Measurements from ENCODE around the gene CARS1. TPM values are rescaled to one million over a fixed set of nuclear protein-coding genes. Genes with fewer than 3 reads are reported as not detected.

CARS1 gene
- total and polyA plus RNA-seq, 12 donors = 12.5 to 24.6 (median 15.9) TPM

DNA sequence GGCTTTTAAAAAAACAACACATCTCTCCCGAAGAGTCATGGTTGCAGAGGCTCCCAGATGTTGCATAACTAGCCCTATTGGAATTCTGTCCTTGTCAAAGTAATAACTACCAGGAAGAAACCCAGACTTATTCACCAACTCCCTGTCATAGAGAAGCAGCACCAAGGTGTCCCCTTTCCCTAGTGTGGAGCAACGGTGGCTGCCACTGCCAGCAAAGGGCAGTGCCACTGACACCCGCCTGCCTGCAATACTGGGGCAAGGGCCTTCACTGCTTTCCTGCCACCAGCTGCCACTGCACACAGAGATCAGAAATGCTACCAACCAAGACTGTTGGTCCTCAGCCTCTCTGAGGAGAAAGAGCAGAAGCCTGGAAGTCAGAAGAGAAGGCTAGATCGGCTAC is 92.4 kb downstream of the CARS1 start:
- TF ChIP-seq, protein P1, sequence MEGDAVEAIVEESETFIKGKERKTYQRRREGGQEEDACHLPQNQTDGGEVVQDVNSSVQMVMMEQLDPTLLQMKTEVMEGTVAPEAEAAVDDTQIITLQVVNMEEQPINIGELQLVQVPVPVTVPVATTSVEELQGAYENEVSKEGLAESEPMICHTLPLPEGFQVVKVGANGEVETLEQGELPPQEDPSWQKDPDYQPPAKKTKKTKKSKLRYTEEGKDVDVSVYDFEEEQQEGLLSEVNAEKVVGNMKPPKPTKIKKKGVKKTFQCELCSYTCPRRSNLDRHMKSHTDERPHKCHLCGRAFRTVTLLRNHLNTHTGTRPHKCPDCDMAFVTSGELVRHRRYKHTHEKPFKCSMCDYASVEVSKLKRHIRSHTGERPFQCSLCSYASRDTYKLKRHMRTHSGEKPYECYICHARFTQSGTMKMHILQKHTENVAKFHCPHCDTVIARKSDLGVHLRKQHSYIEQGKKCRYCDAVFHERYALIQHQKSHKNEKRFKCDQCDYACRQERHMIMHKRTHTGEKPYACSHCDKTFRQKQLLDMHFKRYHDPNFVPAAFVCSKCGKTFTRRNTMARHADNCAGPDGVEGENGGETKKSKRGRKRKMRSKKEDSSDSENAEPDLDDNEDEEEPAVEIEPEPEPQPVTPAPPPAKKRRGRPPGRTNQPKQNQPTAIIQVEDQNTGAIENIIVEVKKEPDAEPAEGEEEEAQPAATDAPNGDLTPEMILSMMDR (IDR thresholded peaks at IDR 0.05) = no peak
- WGBS, 2 donors = 84 to 89% methylated on average over 4 of the region's 4 CpGs
- ATAC-seq (peak in 1 of 8 donors; percentile 66), DNase-seq (no peak)
- H3K4me3 ChIP-seq = no peak overlapping the region
- H3K27ac ChIP-seq = no peak overlapping the region
- H3K4me1 ChIP-seq = peaks cover 0 to 15% (median 6%) of the 10 kb centered on the region in 9 donors
- H3K36me3 ChIP-seq = peaks cover 0 to 100% (median 44%) of the 10 kb centered on the region in 9 donors
- H3K27me3 ChIP-seq = no peaks in the 10 kb centered on the region
- intact Hi-C loops (cut with DNase I) = no loop called here
- H3K9me3 ChIP-seq = no peaks in the 10 kb centered on the region

DNA sequence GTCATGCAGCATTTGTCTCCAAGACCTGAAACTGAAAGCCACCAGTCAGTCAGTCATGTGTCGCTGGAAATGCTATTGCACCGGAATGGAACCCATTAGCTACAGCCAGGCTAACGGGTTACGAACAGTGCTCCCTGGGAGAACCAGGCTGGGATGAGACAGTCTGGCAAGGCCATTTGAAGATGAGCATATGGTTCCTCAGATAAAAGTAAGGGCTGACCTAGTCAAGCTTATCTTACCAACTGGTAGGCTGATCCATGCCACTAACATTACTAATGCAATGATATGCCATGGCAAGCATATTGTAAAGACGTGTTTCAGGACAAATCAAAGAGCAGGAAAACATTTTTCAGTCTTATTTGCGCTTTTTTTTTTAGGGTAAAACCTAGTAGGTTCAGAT is 93.5 kb downstream of the CARS1 start:
- Histone ChIP-seq H3K4me3 (no peak overlapping the region), H3K9me3 (no peaks in the 10 kb centered on the region), H3K4me1 (peaks cover 0 to 24% (median 9%) of the 10 kb centered on the region in 9 donors), H3K27ac (no peak overlapping the region), H3K36me3 (peaks cover 0 to 100% (median 47%) of the 10 kb centered on the region in 9 donors), H3K27me3 (no peaks in the 10 kb centered on the region)
- DNase-seq (no peak), ATAC-seq (no peak)
- intact Hi-C loops (cut with DNase I) = no loop called here
- 86 to 96% methylated on average over 6 of the region's 6 CpGs for WGBS, 2 donors
- TF ChIP-seq, protein P1 (IDR thresholded peaks at IDR 0.05) = no peak

DNA sequence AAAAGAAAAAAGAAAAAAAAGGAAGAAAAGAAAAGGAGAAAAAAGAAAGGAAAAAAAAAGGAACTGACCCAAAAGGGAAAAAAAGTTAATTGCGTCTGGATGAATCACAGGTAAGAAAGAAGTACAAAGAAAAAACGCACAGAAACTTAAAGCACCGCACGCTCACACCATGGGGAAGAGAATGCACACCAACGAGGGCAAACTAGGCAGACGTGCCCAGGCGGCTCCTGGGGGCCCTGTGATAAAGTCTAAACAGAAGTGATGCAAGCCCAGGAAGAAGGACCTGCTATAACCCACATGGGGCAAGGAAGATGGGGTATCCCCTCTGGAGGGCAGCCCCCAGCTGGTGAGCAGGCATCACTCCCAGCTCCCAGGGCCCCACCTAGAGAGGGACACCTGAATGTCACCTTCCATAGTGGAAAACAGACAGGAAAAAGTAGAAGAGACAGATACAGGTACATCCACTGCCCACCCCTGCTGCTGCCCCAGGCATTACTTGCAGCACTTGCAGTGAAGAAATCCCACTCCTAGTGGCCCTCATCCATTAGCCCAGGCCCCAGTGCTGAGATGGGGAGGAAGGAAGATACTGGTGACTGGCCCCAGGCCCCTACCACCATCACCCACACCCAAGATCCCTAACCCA is 94.0 kb downstream of the CARS1 start:
- H3K9me3 ChIP-seq = no peaks in the 10 kb centered on the region
- peaks cover 0 to 100% (median 47%) of the 10 kb centered on the region in 9 donors for H3K36me3 ChIP-seq
- intact Hi-C loops (cut with DNase I) = no loop called here
- H3K27me3 ChIP-seq = no peaks in the 10 kb centered on the region
- H3K27ac ChIP-seq = no peak overlapping the region
- no peak overlapping the region for H3K4me3 ChIP-seq
- DNase-seq (no peak), ATAC-seq (peak in 1 of 8 donors; percentile 16)
- 91% methylated on average over 7 of the region's 7 CpGs for whole genome bisulfite sequencing, 2 donors
- peaks cover 0 to 24% (median 11%) of the 10 kb centered on the region in 9 donors for H3K4me1 ChIP-seq
- TF ChIP-seq, protein P1 (IDR thresholded peaks at IDR 0.05) = no peak

DNA sequence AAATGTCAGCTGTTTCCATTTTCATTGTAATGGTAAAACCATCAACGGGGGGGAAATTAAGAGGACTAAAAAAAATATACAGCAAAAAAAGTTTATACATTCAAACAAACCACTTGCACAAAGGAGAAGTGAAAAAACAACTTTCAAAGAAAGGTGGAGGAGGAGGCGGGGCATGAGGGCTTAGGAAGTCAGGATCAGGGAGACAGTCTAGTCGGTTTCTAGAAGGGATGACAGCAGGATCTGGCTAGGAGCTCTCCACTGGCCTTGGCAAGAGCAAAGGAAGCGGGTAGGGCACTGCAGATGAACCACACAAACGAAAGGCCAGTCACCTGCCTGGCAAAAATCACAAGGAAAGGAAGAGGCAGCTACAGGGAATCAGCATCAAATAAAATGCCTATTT is 96.1 kb downstream of the CARS1 start:
- WGBS, 2 donors = 72 to 73% methylated on average over 5 of the region's 5 CpGs
- intact Hi-C loops (cut with DNase I) = no loop called here
- TF ChIP-seq, protein P1 (IDR thresholded peaks at IDR 0.05) = no peak
- no peaks in the 10 kb centered on the region for H3K27me3 ChIP-seq
- peaks cover 0 to 100% (median 62%) of the 10 kb centered on the region in 9 donors for H3K36me3 ChIP-seq
- no peak for DNase-seq
- H3K4me3 ChIP-seq = no peak overlapping the region
- ATAC-seq = no peak
- H3K4me1 ChIP-seq = peaks cover 0 to 24% (median 11%) of the 10 kb centered on the region in 9 donors
- no peaks in the 10 kb centered on the region for H3K9me3 ChIP-seq
- H3K27ac ChIP-seq = no peak overlapping the region
